Endothelial cell of umbilical vein (primary cell): ENCODE measurements around the gene DUSP10. TPM values are rescaled to one million over a fixed set of nuclear protein-coding genes. Genes with fewer than 3 reads are reported as not detected.

Experiments used
- BruUV-seq: library from RNA; stranded (reverse); fragments of 400-500 nt; replicated peaks from 2 replicates; lab custom pipeline; 2021; lab: Mats Ljungman, UMichigan
- CTCF ChIA-PET: fragments of 300-600, 350-600 bp; sonication (Branson Sonifier 250); formaldehyde crosslinking; loops from one replicate; lab custom pipeline; 2021; ENCODE audit warnings: antibody characterized with exemption, inconsistent platforms; lab: Charles Lee
- POLR2A ChIA-PET: fragments of 300-600, 350-600 bp; sonication (Branson Sonifier 250); formaldehyde crosslinking; loops from one replicate; lab custom pipeline; 2021; ENCODE audit warnings: antibody characterized with exemption, inconsistent platforms; lab: Charles Lee
- DNase-seq: peaks from one replicate; pipeline ENCODE4 v3.0.0-alpha.2; 2011; ENCODE audit warnings: low read depth, low spot score
- FAIRE-seq: peaks from 2 replicates; lab custom pipeline; 2011; peaks lifted over from hg19 to GRCh38; lab: Jason Lieb, UNC
- H2AFZ ChIP-seq: 2 replicates; pipeline ENCODE4 v1.6.0; 2012; ENCODE audit warnings: low read depth, low read length, control low read depth, inconsistent platforms
- H3K27ac ChIP-seq: 2 replicates; pipeline ENCODE4 v1.5.1; 2011; ENCODE audit warnings: low read depth, mild to moderate bottlenecking, control low read depth, low read length, moderate library complexity; ENCODE audit not compliant: insufficient read depth
- H3K27me3 ChIP-seq, 2 experiments: 2 replicates each; pipeline versions ENCODE4 v1.6.0 to v1.6.1; 2011; ENCODE audit warnings: low read length in 2 of 2, mixed read lengths in 1 of 2; ENCODE audit not compliant: control insufficient read depth in 2 of 2, insufficient read depth in 2 of 2
- H3K36me3 ChIP-seq, 2 experiments: 2 replicates in 1 of 2; 3 replicates in 1 of 2; pipeline ENCODE4 v1.5.1; 2011; ENCODE audit warnings: low read length in 2 of 2, mild to moderate bottlenecking in 1 of 2, moderate library complexity in 1 of 2; ENCODE audit not compliant: control insufficient read depth in 2 of 2, insufficient read depth in 2 of 2; ENCODE audit errors: extremely low read depth in 1 of 2
- H3K4me1 ChIP-seq: 3 replicates; pipeline ENCODE4 v1.5.1; 2011; ENCODE audit warnings: mild to moderate bottlenecking, low read length; ENCODE audit not compliant: control insufficient read depth, insufficient read depth; ENCODE audit errors: extremely low read depth
- H3K4me2 ChIP-seq: 2 replicates; pipeline ENCODE4 v1.6.1; 2011; ENCODE audit warnings: low read length, control low read depth, mixed read lengths; ENCODE audit not compliant: insufficient read depth
- H3K4me3 ChIP-seq, 3 experiments: fragments of 200-600 bp in 1 of 3; sonication (generic), shearing (Covaris generic) in 1 of 3; replicated peaks in 1 of 3; 2 replicates each; pipeline ENCODE4 v1.5.1; 2011 to 2016; ENCODE audit warnings: control low read depth in 3 of 3, low read length in 3 of 3, mild to moderate bottlenecking in 2 of 3, inconsistent platforms in 1 of 3, low read depth in 1 of 3, moderate library complexity in 1 of 3; ENCODE audit not compliant: insufficient read depth in 1 of 3
- H3K79me2 ChIP-seq: 2 replicates; pipeline ENCODE4 v1.6.0; 2012; ENCODE audit warnings: low read length, inconsistent platforms; ENCODE audit not compliant: control insufficient read depth, insufficient read depth
- H3K9ac ChIP-seq: replicated peaks from 2 replicates; pipeline ENCODE3; 2011; ENCODE audit warnings: low read length, control low read depth; ENCODE audit not compliant: insufficient read depth; ENCODE audit errors: extremely low read depth
- H3K9me1 ChIP-seq: replicated peaks from 3 replicates; pipeline ENCODE4 v1.6.0; 2011; ENCODE audit warnings: mild to moderate bottlenecking, low read length; ENCODE audit not compliant: control insufficient read depth, insufficient read depth; ENCODE audit errors: extremely low read depth
- H3K9me3 ChIP-seq: replicated peaks from 2 replicates; pipeline ENCODE4 v1.5.1; 2012; ENCODE audit warnings: low read length, inconsistent platforms; ENCODE audit not compliant: control insufficient read depth, insufficient read depth
- H4K20me1 ChIP-seq: replicated peaks from 2 replicates; pipeline ENCODE3; 2011; ENCODE audit warnings: mild to moderate bottlenecking, low read length; ENCODE audit not compliant: control insufficient read depth, insufficient read depth; ENCODE audit errors: extremely low read depth
- EZH2 ChIP-seq: IDR thresholded peaks from 2 replicates; pipeline ENCODE4 v1.6.1; 2012; ENCODE audit warnings: borderline replicate concordance, low read depth, mild to moderate bottlenecking, moderate library complexity, low read length, inconsistent platforms; ENCODE audit not compliant: severe bottlenecking
- FOS ChIP-seq: IDR thresholded peaks from 2 replicates; pipeline ENCODE4 v1.6.1; 2011; ENCODE audit warnings: mild to moderate bottlenecking, low read length, moderate library complexity, borderline replicate concordance; ENCODE audit not compliant: insufficient read depth
- GATA2 ChIP-seq: IDR thresholded peaks from 2 replicates; pipeline ENCODE4 v1.7.0; 2011; ENCODE audit warnings: low read depth, mild to moderate bottlenecking, moderate library complexity, mixed read lengths, low read length; ENCODE audit not compliant: insufficient read length, insufficient read depth
- JUN ChIP-seq: IDR thresholded peaks from 2 replicates; pipeline ENCODE4 v1.6.1; 2011; ENCODE audit warnings: borderline replicate concordance, low read depth; ENCODE audit not compliant: insufficient read length, insufficient read depth
- MYC ChIP-seq: IDR thresholded peaks from one replicate; pipeline ENCODE4 v1.6.1; 2011; ENCODE audit warnings: mild to moderate bottlenecking, low read depth, low read length
- POLR2A ChIP-seq: IDR thresholded peaks from 2 replicates; pipeline ENCODE4 v1.6.1; 2012; ENCODE audit warnings: low read depth, mild to moderate bottlenecking, control low read depth, low read length
- POLR2AphosphoS5 ChIP-seq: IDR thresholded peaks from 2 replicates; pipeline ENCODE4 v1.6.1; 2012; ENCODE audit warnings: low read depth, mild to moderate bottlenecking, control low read depth, low read length, moderate library complexity; ENCODE audit not compliant: insufficient read depth
- dilution Hi-C: fragments of 300-500 bp; cut with MboI; formaldehyde crosslinking; loops from one replicate; pipeline ENCODE4 v1.15.0; 2019; ENCODE audit warnings: low sequenced_read_pairs; ENCODE audit not compliant: extremely low pct_ligation_motif_present
- intact Hi-C: fragments of 100-400 bp; cut with micrococcal nuclease; formaldehyde crosslinking; loops from one replicate; pipeline ENCODE4 v1.10.0; 2022
- polyA plus RNA-seq, 4 experiments: library from polyadenylated mRNA; depleted of rRNA in 3 of 4; stranded (reverse) in 3 of 4; unstranded in 1 of 4; fragments of >200 nt; gene quantifications; 2 replicates each; pipeline versions ENCODE4 v1.2.1 to v1.2.3, GENCODE V29; 2011 to 2012; ENCODE audit warnings: missing spikeins in 1 of 4
- total RNA-seq: library from RNA; stranded (reverse); gene quantifications from 2 replicates; pipeline ENCODE4 v1.2.3, GENCODE V29; 2021
- TF ChIP-seq, protein P1 (sequence below), 2 donors: IDR thresholded peaks; 1 replicate in 1 of 2; 2 replicates in 1 of 2; pipeline ENCODE4 v1.5.1; 2011; ENCODE audit warnings: low read length in 2 of 2, mild to moderate bottlenecking in 2 of 2, moderate library complexity in 2 of 2, control low read depth in 1 of 2, inconsistent platforms in 1 of 2, low read depth in 1 of 2; ENCODE audit not compliant: insufficient read depth in 1 of 2; ENCODE audit errors: extremely low read depth in 1 of 2
- TF ChIP-seq, protein P2 (sequence below): IDR thresholded peaks from 2 replicates; pipeline ENCODE4 v1.6.1; 2011; ENCODE audit not compliant: insufficient read depth, insufficient read length

DUSP10 gene
- total and polyA plus RNA-seq, 2 donors (not counting 3 experiments of a cell fraction or from before 2014, with no cell fraction given): 1.6 to 1.9 TPM

DNA sequence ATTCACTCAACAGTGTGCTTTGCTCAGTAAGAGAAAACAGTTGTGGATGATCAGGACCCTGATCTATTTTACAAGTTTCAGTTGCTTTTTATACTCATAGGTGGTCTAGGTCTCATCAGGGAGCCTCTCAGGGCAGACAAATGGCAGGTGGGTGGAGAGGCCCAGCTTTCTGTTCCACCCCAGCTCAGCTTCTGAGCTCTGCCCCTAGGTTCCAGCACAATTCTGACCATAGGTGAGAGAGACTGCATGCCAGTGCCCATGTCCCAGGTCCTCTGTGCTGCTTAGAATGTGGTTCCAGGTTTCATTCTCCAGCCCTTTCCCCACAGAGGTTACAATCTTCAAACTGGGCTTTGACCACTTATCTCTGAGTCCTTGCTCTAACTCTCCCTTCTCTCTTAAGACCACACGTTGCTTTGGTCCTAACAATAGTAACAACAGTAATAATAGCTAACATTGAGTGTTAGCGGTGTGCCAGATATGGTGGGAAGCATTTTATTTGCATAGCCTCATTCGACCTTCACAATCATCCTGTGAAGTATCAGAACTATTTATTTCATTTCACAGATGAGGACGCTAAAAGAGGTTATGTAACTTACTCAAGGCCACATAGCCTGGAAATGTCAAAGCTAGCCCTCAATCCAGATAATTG is 19.6 kb upstream of the DUSP10 start:
- Histone ChIP-seq H3K9me3 (no peaks in the 10 kb centered on the region), H2AFZ (peak overlapping the region; percentile 1), H3K4me3 (no peak overlapping the region), H4K20me1 (no peaks in the 10 kb centered on the region), H3K27ac (peak overlapping the region; percentile 52), H3K9ac (no peak overlapping the region), H3K4me2 (peak overlapping the region; percentile 74), H3K79me2 (no peaks in the 10 kb centered on the region), H3K4me1 (peaks cover 60% of the 10 kb centered on the region), H3K9me1 (no peaks in the 10 kb centered on the region), H3K27me3 (no peaks in the 10 kb centered on the region), H3K36me3 (no peaks in the 10 kb centered on the region)
- intact Hi-C loops (loop anchor here (1.0 to 5.0 kb wide), 3 partner anchors 19 to 884 kb away; partner anchors contain the start of genes DUSP10 and HLX), dilution Hi-C loops (no loop called here)
- ChIA-PET CTCF (interaction anchor here (0.7 to 2.0 kb wide), 3 partner anchors 19 to 84 kb away, joined by 3 to 13 read pairs (median 3); partner anchors contain the start of gene DUSP10), POLR2A (interaction anchor here (0.7 kb wide), 1 partner anchor 13 kb away, joined by 3 read pairs; no protein-coding TSS in a partner anchor)
- DNase-seq: no peak
- FAIRE-seq: no peak
- TF ChIP-seq POLR2AphosphoS5 (no peak), MYC (no peak), GATA2 (no peak), POLR2A (no peak), EZH2 (no peak), FOS (no peak), JUN (no peak)
- TF ChIP-seq, protein P1, sequence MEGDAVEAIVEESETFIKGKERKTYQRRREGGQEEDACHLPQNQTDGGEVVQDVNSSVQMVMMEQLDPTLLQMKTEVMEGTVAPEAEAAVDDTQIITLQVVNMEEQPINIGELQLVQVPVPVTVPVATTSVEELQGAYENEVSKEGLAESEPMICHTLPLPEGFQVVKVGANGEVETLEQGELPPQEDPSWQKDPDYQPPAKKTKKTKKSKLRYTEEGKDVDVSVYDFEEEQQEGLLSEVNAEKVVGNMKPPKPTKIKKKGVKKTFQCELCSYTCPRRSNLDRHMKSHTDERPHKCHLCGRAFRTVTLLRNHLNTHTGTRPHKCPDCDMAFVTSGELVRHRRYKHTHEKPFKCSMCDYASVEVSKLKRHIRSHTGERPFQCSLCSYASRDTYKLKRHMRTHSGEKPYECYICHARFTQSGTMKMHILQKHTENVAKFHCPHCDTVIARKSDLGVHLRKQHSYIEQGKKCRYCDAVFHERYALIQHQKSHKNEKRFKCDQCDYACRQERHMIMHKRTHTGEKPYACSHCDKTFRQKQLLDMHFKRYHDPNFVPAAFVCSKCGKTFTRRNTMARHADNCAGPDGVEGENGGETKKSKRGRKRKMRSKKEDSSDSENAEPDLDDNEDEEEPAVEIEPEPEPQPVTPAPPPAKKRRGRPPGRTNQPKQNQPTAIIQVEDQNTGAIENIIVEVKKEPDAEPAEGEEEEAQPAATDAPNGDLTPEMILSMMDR (IDR thresholded peaks at IDR 0.05; ENCODE audit: extremely low read depth in 1 of 2, insufficient read depth in 1 of 2, low read depth in 1 of 2, low read length in 2 of 2): no peak
- TF ChIP-seq, protein P2, sequence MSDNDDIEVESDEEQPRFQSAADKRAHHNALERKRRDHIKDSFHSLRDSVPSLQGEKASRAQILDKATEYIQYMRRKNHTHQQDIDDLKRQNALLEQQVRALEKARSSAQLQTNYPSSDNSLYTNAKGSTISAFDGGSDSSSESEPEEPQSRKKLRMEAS: no peak
- no TSS peak for BruUV-seq
